ENCODE results near the gene RING1. TPM values are rescaled to one million over a fixed set of nuclear protein-coding genes. Genes with fewer than 3 reads are reported as not detected.

RING1 gene
- total RNA-seq, 1 donor from 2014 or later: 12.1 TPM

- Histone ChIP-seq H3K79me2 (ENCODE audit: low read depth) (peaks cover 27% of the 10 kb centered on the region), H3K4me2 (peak overlapping the region; percentile 99), H4K20me1 (ENCODE audit: low read depth) (peaks cover 57% of the 10 kb centered on the region), H3K27ac (no peak overlapping the region), H3F3A (ENCODE audit: low read depth) (peaks cover 74% of the 10 kb centered on the region), H3K36me3 (no peaks in the 10 kb centered on the region), H3K4me1 (peaks cover 38% of the 10 kb centered on the region), H2AFZ (replicated peaks) (no peak overlapping the region), H3K27me3 (peaks cover 8% of the 10 kb centered on the region), H3K9me3 (ENCODE audit: low read depth) (no peaks in the 10 kb centered on the region), H3K9ac (no peak overlapping the region), H3K4me3 (peak overlapping the region; percentile 88)
- peaks cover 25% of the 10 kb centered on the region for H3K36me3 Mint-ChIP-seq
- TF ChIP-seq EZH2phosphoT487 (IDR thresholded peaks at IDR 0.05) (no peak), EZH2 (IDR thresholded peaks at IDR 0.05) (no peak), CTCF (IDR thresholded peaks at IDR 0.05) (no peak)
- no peak for DNase-seq (ENCODE audit: low spot score)
- H3K27ac Mint-ChIP-seq: peak overlapping the region; percentile 21
- H3K27me3 Mint-ChIP-seq (ENCODE audit: insufficient read depth, low read depth): peaks cover 9% of the 10 kb centered on the region
- H3K4me1 Mint-ChIP-seq: peaks cover 73% of the 10 kb centered on the region
- no peaks in the 10 kb centered on the region for H3K9me3 Mint-ChIP-seq
- peak overlapping the region; percentile 99 for H3K4me3 Mint-ChIP-seq
These were observed 6.4 kb upstream of the RING1 start for GRCh38 chr6:33201935-33202334.

DNA sequence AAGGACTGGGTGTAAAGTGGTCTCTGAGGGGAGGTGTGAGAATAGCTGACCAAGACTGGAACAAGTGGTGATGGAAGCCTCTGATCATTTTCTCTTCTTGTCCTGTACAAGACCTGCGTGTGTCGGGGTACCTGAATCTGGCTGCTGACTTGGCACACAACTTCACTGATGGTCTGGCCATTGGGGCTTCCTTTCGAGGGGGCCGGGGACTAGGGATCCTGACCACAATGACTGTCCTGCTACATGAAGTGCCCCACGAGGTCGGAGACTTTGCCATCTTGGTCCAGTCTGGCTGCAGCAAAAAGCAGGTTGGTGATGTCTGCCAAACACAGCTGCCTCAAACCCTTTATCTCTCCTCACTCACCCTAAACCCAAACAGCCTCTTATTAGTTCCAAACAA lies 5.5 kb upstream of the RING1 start:
- Histone ChIP-seq H3K4me1 (peaks cover 39% of the 10 kb centered on the region), H3K4me2 (no peak overlapping the region)
- peaks cover 69% of the 10 kb centered on the region for H3K4me1 Mint-ChIP-seq

GRCh38 chr6:33203443-33204164 lies 4.7 kb upstream of the RING1 start:
- H3F3A ChIP-seq (ENCODE audit: low read depth): peaks cover 67% of the 10 kb centered on the region
- no peak overlapping the region for H2AFZ ChIP-seq (replicated peaks)
- H3K9ac ChIP-seq: no peak overlapping the region
- H3K4me1 Mint-ChIP-seq: peaks cover 61% of the 10 kb centered on the region
- peaks cover 40% of the 10 kb centered on the region for H4K20me1 ChIP-seq (ENCODE audit: low read depth)
- H3K9me3 ChIP-seq (ENCODE audit: low read depth): no peaks in the 10 kb centered on the region
- no peak for TF ChIP-seq CTCF (IDR thresholded peaks at IDR 0.05)
- TF ChIP-seq EZH2phosphoT487 (IDR thresholded peaks at IDR 0.05): no peak
- no peak for TF ChIP-seq EZH2 (IDR thresholded peaks at IDR 0.05)
- H3K9me3 Mint-ChIP-seq: no peaks in the 10 kb centered on the region
- peaks cover 8% of the 10 kb centered on the region for H3K27me3 ChIP-seq
- H3K79me2 ChIP-seq (ENCODE audit: low read depth): peaks cover 38% of the 10 kb centered on the region
- peaks cover 39% of the 10 kb centered on the region for H3K4me1 ChIP-seq
- peak overlapping the region; percentile 70 for H3K4me3 ChIP-seq
- H3K36me3 ChIP-seq: no peaks in the 10 kb centered on the region
- peaks cover 25% of the 10 kb centered on the region for H3K36me3 Mint-ChIP-seq
- peak overlapping the region; percentile 99 for H3K4me3 Mint-ChIP-seq
- peaks cover 9% of the 10 kb centered on the region for H3K27me3 Mint-ChIP-seq (ENCODE audit: insufficient read depth, low read depth)
- H3K27ac Mint-ChIP-seq: peak overlapping the region; percentile 97
- no peak overlapping the region for H3K27ac ChIP-seq
- no peak for DNase-seq (ENCODE audit: low spot score)
- peak overlapping the region; percentile 85 for H3K4me2 ChIP-seq

More for the DNA sequence above, 5.5 kb upstream of the RING1 start:
- no peak overlapping the region for H2AFZ ChIP-seq (replicated peaks)
- H3K27me3 Mint-ChIP-seq (ENCODE audit: insufficient read depth, low read depth): peaks cover 9% of the 10 kb centered on the region
- H3K9me3 ChIP-seq (ENCODE audit: low read depth): no peaks in the 10 kb centered on the region
- H3K4me3 ChIP-seq: no peak overlapping the region
- peaks cover 33% of the 10 kb centered on the region for H3K79me2 ChIP-seq (ENCODE audit: low read depth)
- H3K27me3 ChIP-seq: peaks cover 8% of the 10 kb centered on the region
- peaks cover 48% of the 10 kb centered on the region for H4K20me1 ChIP-seq (ENCODE audit: low read depth)
- no peak for DNase-seq (ENCODE audit: low spot score)
- H3K27ac ChIP-seq: no peak overlapping the region
- no peak for TF ChIP-seq EZH2phosphoT487 (IDR thresholded peaks at IDR 0.05)
- TF ChIP-seq EZH2 (IDR thresholded peaks at IDR 0.05): no peak
- no peak for TF ChIP-seq CTCF (IDR thresholded peaks at IDR 0.05)
- H3K36me3 Mint-ChIP-seq: peaks cover 25% of the 10 kb centered on the region
- H3F3A ChIP-seq (ENCODE audit: low read depth): peaks cover 69% of the 10 kb centered on the region
- no peaks in the 10 kb centered on the region for H3K36me3 ChIP-seq
- peak overlapping the region; percentile 30 for H3K27ac Mint-ChIP-seq
- no peak overlapping the region for H3K9ac ChIP-seq
- H3K4me3 Mint-ChIP-seq: peak overlapping the region; percentile 99
- H3K9me3 Mint-ChIP-seq: no peaks in the 10 kb centered on the region

All from neural progenitor cell (in vitro differentiated cells).